Measurements from ENCODE around the gene TMEM168.
A peak's percentile ranks its signal among the peaks of the same experiment; 100 is the strongest.
"Not testable (repeated sequence)": the region's sequence is repeated elsewhere in the genome, so short reads cannot be mapped to it uniquely, and the experiment has no call there.

Gene TMEM168, protein sequence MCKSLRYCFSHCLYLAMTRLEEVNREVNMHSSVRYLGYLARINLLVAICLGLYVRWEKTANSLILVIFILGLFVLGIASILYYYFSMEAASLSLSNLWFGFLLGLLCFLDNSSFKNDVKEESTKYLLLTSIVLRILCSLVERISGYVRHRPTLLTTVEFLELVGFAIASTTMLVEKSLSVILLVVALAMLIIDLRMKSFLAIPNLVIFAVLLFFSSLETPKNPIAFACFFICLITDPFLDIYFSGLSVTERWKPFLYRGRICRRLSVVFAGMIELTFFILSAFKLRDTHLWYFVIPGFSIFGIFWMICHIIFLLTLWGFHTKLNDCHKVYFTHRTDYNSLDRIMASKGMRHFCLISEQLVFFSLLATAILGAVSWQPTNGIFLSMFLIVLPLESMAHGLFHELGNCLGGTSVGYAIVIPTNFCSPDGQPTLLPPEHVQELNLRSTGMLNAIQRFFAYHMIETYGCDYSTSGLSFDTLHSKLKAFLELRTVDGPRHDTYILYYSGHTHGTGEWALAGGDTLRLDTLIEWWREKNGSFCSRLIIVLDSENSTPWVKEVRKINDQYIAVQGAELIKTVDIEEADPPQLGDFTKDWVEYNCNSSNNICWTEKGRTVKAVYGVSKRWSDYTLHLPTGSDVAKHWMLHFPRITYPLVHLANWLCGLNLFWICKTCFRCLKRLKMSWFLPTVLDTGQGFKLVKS

DNA sequence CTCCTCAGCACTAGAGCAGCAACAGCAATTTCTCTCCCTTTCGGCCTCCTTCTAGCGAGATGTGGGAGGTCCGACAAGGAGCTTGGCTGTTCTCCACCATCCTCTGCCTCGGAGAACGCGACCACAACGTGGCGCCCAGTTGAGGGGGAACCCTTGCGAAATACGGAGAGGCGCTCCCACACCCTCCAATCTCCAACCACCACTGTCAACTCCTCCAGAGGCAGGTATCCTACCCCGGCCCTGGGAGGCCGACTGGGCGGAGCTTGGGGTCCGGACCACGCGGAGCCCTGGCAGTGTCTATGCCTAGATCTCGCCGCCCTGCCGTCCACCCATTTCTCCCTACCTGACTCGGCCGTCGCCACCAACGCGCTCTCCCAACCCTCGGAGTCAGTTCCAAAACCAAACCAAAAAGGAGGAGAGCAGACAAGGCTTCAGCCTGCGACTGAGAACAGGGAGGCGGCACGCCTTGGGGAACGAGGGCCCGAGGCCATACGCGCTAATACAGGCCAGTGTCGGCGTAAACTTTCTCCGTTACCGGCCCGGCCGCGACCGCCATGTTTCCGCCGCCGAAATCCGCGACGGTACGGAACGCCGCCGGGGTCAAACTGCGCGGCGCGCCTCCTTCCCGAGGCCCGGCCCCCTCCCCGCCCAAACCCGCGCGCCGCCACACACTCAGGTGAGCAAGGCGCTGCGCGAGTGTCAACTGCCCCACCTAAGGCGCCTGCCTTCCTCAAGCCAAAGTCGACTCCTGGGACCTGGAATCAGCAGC is at the start of gene TMEM168:
TMEM168 (minus strand) TSS at position 577 of the 769 bp plus-strand sequence. CDS start 5,568 bp downstream, outside the sequence.
- FAIRE-seq: no peak

DNA sequence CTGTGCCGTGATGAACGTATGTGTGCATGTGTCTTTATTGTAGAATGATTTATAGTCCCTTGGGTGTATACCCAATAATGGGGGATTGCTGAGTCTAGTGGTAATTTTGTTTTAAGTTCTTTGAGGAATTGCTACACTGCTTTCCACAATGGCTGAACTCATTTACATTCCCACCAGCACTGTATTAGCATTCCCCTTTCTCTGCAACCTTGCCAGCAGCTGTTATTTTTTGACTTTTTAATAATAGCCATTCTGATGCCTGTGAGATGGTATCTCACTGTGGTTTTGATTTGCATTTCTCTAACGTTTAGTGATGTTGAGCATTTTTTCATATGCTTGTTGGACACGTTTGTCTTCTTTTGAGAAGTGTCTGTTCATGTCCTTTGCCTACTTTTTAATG is 45.7 kb upstream of the TMEM168 start:
- not testable (repeated sequence) for FAIRE-seq

DNA sequence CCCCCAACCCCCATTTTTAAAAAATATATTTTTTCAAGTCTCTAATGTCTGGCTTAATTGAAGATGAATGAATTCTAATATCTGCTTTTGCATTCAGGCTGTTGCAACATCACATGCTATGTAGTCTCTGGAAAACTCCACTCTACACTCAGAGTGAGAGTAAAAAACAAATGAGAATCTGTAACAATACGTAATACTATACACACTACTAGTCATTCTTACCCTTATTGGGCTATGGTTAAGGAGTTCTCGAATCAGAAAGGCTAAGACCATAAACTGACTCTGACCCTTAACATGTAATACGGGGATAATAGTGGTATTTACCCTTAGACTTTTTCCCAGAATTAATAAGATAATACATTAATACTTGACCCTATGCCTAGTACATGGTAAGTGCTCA is 42.9 kb upstream of the TMEM168 start:
- FAIRE-seq: no peak

DNA sequence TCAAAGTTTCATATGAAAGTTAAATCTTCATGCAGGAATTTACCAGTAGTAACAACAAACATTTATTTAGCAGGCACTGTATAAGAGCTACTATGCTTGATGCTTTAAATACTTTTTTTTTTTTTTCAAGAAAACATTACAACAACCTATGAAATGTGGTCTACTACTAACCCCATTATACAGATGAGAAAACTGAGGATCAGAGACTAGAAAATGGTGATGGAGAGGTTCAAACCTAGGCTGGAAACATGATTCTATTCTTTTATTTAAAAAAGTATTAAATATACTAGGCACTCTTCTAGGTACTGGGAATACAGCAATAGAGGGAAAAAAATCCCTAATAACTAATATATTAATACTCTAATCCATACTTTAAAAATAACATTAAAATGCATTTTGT is 40.6 kb upstream of the TMEM168 start:
- no peak for FAIRE-seq

DNA sequence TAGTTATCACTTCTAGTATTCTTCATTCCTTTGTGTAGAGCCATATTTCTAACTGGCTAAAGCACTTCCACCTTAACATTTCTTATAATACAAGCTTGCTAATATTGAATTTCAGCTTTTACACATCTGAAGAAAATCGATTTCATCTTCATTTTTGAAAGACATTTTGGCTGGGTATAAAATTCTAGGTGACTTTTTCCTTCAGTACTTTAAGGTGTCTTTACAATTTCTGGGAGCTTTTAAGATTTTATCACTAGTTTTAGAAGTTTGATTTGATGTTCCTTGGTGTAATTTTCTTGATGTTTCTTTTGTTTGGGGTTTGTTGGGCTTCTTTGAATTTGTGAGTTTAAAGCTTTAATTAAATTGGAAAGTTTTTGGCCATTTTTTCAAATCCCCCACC is 38.5 kb upstream of the TMEM168 start:
- FAIRE-seq: no peak

DNA sequence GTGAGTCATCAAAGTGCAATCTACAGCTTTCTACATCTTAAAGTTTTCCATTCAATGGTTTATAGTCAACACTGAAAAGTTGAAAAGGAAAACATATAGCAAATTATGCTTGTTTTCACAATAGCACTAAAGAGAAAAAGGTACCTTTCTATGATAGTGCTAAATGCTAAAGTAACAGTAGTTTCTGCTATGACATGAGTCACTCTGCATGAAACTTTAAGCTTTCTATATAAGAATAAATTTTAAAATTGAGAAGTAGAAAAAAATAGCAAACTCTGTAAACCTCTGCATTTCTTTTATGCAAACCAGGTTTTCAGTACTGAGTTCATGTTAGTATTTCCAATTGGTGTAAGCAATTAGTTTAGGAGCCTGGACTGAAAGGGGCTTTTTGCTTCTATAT is 31.2 kb upstream of the TMEM168 start:
- FAIRE-seq: no peak

DNA sequence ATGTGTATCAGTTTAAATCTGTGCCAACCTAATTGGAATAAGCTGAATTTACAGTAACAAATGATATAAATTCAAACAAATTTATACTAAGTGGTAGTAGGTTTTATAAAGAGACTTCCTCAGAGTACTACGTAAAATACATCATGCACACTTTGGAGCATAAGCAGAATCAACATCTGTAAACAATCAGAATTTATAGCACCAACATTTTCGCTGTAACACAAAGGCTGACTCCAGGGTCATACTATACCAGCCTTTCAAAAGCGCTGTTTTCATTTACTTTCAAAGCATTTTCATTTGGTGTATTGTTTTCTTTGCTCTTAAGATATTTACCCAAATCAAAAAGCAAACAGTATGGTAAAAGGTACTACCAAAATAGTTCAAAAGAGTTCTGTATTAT is 29.3 kb upstream of the TMEM168 start:
- no peak for FAIRE-seq

DNA sequence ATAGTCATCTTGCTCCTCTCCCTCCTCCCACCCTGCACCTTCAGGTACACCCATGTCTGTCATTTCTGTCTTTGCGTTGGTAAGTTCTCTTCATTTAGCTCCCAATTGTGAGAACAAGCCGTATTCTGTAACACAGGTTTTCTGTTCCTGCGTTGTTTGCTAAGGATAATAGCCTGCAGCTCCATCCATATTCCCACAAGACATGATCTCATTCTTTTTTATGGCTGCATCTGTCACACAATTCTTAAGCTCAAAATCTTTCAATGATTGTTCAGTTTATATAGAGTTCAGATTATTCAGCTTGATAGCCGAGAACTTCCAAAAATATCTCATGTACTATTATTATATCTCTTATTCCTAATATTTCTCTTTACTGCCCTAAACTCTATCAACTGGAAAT is 16.0 kb upstream of the TMEM168 start:
- FAIRE-seq: no peak

DNA sequence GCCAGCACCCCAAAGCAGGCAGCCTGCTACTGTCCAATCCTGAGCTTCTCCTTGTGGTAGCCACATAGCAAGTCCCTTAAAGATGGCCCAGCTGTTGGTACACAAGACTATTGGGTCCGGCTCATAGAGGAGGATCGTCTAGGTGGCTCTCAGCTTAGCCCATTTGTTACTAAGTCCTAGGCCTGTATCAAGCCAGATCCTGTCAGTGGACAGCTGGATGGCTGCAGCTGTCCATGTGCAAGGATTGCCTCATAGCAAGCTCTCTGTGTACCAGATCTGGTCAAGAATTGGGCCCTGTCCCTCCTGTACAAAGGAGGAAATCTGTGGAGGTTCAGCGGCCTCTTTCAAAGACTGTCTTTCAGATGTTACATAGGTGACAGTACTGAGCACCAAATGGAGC is 12.2 kb upstream of the TMEM168 start:
- no peak for FAIRE-seq

DNA sequence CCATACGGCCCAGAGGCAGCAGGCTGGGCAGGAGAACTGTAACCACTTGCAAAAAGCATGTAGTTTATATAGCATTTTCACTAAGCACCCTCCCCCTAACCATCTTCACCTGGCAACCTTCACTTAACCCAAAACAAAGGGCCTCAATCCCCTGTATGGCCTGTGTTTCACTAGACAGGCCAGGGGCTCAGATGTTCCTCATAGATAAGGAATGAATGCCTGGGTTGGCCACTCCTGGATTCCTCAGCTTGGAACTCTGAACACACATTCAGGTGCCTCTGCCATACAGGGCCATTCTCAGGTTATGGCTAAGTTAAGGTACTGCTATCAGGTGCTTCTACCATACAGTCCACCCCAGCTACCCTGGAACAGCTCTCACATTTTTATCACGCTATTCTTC is 10.3 kb upstream of the TMEM168 start:
- no peak for FAIRE-seq

DNA sequence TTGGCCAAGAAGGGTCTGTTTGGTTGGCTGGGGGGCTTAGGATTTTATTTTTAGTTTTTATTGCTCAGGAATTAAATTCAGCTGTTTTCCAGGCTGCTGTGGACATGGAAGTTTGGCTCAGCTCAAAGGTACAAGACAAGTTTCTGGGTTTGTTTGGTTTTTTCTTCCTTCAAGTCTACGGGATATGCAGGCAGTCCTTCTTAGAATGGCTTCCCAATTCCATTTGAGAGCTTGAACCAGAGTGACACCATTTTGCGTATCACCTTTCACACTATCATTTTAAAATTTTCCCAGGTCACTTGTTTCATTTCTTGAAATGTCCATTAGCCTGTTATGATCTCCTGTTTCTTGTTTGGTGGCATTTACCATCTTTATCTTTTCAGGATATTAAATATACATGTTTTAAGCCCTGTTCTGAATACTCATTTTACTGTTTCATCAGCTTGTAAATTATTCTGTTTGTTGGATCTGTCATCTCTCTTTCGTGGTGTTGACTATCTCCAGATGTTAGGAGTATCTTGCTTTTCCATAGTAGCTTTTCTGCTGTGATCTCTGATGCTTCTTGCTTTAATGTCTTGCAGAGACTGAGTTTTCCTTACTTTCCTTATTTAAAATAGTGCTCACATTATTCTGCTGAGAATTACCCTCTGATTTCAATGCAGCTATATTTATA is 9.4 kb upstream of the TMEM168 start:
- FAIRE-seq: no peak

DNA sequence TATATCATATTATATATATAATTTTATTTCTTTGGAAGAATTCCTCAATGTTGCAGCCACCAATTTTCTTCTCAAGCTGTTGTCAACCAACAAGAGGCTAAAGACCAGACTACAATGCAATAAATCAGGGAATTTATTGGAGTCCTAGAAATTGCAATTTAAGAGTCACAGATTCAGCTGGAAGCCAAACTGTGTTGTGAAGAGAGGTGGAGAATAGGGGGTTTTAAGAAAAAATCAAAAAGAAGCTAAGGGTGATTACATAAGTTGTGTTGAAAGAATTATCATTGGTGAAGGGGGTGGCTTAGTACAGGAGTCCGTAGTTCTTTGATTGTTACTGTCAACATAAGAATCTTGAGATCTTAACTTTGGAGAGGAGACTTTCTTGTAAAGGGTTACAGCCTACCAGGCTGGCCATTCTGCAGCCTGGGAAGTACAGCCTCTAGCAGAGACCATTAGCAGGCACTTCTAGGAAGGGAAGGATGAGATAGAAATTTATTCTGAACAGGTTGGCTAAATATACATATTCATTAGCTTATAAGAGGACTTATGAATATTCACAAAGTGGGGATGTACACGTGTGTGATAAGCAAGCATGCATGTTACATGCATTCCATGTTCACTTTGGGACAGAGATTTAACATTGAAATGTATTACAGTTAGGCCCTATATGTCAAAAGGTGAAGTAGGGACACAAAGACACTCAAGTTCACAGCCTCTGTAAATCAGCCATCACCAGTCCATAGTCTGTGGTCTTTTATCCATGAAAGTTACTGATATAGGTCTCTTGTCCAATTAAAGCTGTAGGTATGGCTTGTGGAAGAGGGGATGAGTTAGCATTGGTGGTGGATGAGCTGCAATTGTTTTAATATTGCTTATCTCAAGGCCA is 8.3 kb upstream of the TMEM168 start:
- FAIRE-seq: no peak

DNA sequence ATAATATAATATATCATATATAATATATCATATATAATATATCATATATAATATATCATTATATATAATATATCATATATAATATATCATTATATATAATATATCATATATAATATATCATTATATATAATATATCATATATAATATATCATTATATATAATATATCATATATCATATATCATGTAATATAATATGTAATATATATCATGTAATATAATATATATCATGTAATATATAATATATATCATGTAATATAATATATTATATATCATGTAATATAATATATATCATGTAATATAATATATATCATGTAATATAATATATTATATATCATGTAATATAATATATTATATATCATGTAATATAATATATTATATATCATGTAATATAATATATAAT is 6.4 kb upstream of the TMEM168 start:
- FAIRE-seq: peak; percentile 100

DNA sequence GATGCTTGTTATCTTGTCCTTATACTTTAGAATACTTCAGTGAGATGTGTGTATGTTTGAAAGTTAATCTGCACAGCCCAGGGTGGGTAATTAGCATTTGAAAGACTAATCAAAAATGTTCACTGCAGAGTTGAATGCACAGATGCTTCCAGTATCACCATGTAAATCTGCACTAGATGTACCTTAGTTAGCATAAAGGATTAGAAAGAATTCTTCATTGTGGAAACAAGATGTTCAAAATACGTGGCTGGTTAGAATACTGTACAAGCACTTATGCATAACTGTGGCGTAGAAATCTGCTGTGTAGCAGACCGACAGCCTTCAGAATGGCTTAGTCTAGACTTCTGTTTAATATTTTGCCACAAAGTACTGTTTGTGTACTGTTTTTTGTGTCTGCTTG is 2.2 kb upstream of the TMEM168 start:
- FAIRE-seq: no peak

DNA sequence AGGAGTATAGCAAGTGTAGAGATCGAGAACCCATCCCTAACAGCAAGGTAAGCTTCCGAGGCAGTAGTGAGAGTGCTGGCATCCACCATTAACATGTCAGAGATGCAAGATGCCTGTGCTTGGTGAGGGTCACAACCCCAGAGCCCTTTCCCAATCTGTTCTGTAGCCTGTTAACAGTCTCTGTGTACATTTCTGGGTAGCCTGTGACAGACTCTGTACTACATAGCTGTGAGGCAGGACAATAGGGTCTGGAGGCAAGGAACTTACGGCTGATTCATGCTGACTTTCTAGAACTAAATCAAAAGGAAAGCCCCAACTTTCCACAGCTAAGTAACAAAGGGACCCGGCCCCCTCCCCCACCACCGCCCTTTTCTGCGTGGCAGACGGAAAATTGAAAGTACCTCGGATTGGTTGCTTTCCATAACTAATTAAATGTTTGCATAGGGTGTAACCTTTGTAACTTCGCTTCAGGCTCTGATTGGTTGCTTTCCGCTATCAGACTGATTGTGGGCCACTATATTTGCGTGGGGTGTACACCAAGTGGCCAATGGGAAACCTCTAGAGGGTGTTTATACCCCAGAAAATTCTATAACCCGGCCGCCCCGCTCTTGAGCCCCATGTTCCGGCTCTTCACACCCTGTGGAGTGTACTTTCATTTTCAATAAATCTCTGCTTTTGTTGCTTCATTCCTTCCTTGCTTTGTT is 1.4 kb upstream of the TMEM168 start:
- FAIRE-seq: no peak

DNA sequence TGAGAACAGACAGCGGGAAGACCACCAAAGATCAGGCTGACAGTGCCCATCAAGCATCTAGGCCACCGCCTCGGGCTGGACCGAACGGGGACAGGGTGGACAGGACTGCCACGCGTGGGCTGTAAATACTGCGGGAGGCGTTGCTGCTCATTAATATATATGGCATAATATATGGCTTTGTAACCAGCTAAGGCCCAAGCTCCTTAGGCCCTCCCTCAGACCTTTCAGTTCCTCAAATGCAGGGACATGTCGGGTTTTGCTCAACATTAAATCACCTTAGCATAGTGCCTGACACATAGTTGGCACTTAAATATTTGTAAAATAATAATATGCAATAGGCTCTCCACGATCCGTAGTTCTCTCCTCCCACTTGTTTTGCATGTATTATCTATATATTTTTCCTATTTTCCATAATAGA is 402 bp upstream of the TMEM168 start:
- FAIRE-seq: no peak

DNA sequence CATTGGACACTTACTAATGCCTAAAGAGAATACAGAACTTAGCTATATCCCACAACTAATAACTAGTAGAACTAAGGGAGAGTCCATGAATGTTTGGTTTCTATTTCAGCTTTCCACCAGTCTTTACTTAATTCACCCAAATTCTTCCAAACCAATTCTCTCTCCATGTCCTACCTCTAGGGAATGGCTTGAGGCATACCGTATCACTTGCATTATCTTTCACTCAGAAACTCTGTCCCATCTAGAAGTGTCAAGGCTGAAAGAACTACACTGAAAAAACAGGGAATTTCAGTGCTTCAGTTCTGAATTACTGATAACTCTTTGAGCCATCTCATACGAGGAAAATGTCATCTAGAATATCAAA is 758 bp downstream of the TMEM168 start:
- FAIRE-seq: no peak

DNA sequence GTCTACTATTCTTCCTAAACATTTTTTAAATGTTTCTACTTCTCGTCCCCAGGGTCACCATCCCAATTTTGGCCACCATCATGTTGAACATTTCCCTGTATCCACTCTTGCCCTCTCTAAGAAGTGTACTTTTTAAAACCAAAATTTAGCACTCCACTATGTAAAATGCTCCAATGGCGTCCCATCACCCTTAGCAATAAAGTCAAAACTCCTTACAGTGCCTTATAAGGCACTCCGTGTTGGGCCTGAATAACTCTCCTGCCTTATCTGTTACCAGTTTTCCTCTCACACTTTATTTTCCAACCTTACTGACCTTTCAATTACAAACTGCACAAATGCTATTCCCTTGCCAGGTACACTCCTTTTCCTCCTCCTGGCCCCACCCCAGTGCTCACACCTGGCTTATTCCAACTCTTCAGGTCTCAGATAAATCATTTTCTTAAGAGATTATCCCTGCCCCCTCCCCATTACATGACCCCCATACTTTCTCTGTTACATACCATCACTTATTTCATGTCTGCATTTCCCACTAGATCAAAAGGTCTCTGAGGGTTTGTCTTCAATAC is 1.3 kb downstream of the TMEM168 start:
- FAIRE-seq: no peak

DNA sequence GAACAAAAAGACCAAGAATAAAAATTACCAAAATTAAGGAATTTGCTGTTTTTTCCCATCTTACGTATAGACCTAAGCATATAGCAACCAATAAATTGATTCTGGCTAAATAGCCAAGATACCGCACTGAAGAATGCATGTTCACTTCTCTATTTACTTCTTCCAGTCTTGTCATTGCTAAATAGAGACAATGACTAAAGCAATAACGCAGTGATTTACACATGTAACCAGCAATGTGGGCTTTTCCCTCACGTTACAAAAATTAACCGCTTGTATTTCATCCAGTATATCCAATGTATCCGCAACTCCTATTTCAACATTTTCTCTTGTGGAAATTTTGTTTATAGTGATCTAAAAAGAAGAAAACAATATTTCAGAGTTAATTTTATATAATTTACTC is 5.6 kb downstream of the TMEM168 start:
- FAIRE-seq: no peak

DNA sequence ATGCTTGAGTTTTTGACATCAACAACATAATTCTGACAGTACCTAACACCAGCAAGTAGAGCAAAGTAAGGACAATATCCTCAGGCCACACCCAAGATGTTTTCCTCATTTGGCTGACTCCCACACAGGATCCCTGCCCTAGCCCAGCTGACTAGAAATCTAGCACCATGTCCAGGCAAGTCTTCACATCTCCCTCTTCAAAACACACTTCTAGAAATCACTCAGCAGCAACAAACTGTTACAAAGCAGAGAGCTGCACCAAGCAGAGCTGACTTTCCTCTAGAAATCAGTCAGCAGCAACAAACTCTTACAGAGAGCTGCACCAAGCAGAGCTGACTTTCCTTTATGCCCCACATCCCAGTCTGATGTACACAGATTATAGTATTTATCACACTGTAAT is 7.7 kb downstream of the TMEM168 start:
- FAIRE-seq: no peak

DNA sequence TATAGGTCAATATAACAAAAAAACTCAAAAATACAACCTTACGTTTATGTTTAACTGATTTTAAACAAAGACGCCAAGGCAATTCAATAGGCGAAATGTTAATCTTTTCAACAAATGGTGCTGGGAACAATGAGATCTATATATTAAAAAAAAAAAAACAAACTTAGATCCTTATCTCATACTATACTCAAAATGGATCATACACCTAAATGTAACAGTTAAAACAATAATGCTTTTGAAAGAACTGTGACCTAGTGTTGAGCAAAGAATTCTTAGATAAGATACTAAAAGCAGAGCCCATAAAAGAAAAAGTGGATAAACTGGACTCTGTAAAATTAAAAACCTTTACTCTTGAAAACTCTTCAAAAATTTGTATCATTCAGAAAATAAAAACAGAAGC is 8.6 kb downstream of the TMEM168 start:
- FAIRE-seq: no peak
